RWPE2 (cell line): ENCODE results near the gene SLC18A2.
A peak's percentile ranks its signal among the peaks of the same experiment; 100 is the strongest.

ENCODE experiments used
- ATAC-seq: fragments of 200-7000 bp; cut with Tn5 transposase; 3 replicates; pipeline ENCODE4 v1.9.1; 2021; ENCODE audit warnings: low read depth
- DNase-seq: peaks from one replicate; pipeline ENCODE4 v3.0.0-alpha.2; 2020; ENCODE audit warnings: low spot score
- H3K27ac ChIP-seq: fragments of 450-650 bp; 2 replicates; pipeline ENCODE4 v1.5.1; 2017; ENCODE audit warnings: mild to moderate bottlenecking; ENCODE audit not compliant: poor library complexity, severe bottlenecking
- H3K27me3 ChIP-seq: fragments of 250-450 bp; sonication (Bioruptor Pico); 2 replicates; pipeline ENCODE4 v1.5.1; 2021; ENCODE audit warnings: mild to moderate bottlenecking, moderate library complexity; ENCODE audit not compliant: insufficient read depth, poor library complexity, severe bottlenecking
- H3K36me3 ChIP-seq: fragments of 250-450 bp; sonication (Bioruptor Pico); 2 replicates; pipeline ENCODE4 v1.5.1; 2020; ENCODE audit warnings: low read depth, mild to moderate bottlenecking, moderate library complexity
- H3K4me1 ChIP-seq: fragments of 250-450 bp; sonication (Bioruptor Pico); 2 replicates; pipeline ENCODE4 v1.5.1; 2021; ENCODE audit warnings: mild to moderate bottlenecking, moderate library complexity; ENCODE audit not compliant: insufficient read depth, poor library complexity, severe bottlenecking
- H3K4me3 ChIP-seq: fragments of 250-450 bp; sonication (Bioruptor Pico); 2 replicates; pipeline ENCODE4 v1.5.1; 2021; ENCODE audit warnings: mild to moderate bottlenecking, moderate library complexity; ENCODE audit not compliant: severe bottlenecking
- H3K9me3 ChIP-seq: fragments of 250-450 bp; sonication (Bioruptor Pico); 2 replicates; pipeline ENCODE4 v1.5.1; 2021; ENCODE audit warnings: mild to moderate bottlenecking, moderate library complexity; ENCODE audit not compliant: severe bottlenecking
- CTCF ChIP-seq: fragments of 450-650 bp; IDR thresholded peaks from one replicate; pipeline ENCODE4 v1.5.1; 2017; ENCODE audit warnings: mild to moderate bottlenecking, moderate library complexity; ENCODE audit not compliant: poor library complexity, severe bottlenecking

SLC18A2 gene

GRCh38 chr10:117241541-117242462 is 888 bp downstream of the SLC18A2 start:
- no peak for TF ChIP-seq CTCF
- H3K4me1 ChIP-seq = no peaks in the 10 kb centered on the region
- H3K27me3 ChIP-seq = peaks cover 44% of the 10 kb centered on the region
- DNase-seq = no peak
- no peak overlapping the region for H3K27ac ChIP-seq
- peak overlapping the region; percentile 21 for H3K4me3 ChIP-seq
- H3K36me3 ChIP-seq = no peaks in the 10 kb centered on the region
- H3K9me3 ChIP-seq = no peaks in the 10 kb centered on the region
- peak; percentile 68 for ATAC-seq

- Histone ChIP-seq H3K4me1 (no peaks in the 10 kb centered on the region), H3K27ac (no peak overlapping the region), H3K9me3 (no peaks in the 10 kb centered on the region), H3K36me3 (no peaks in the 10 kb centered on the region), H3K27me3 (peaks cover 44% of the 10 kb centered on the region), H3K4me3 (no peak overlapping the region)
- ATAC-seq = no peak
- no peak for TF ChIP-seq CTCF
- DNase-seq = no peak
Measured at GRCh38 chr10:117242463-117242832, 1.5 kb downstream of the SLC18A2 start.

- no peak for ATAC-seq
- H3K27ac ChIP-seq = no peak overlapping the region
- TF ChIP-seq CTCF = no peak
- DNase-seq = no peak
- H3K27me3 ChIP-seq = peaks cover 19% of the 10 kb centered on the region
- H3K36me3 ChIP-seq = no peaks in the 10 kb centered on the region
- H3K4me1 ChIP-seq = no peaks in the 10 kb centered on the region
- no peaks in the 10 kb centered on the region for H3K9me3 ChIP-seq
- no peak overlapping the region for H3K4me3 ChIP-seq
Measured at GRCh38 chr10:117246997-117247671, 6.2 kb downstream of the SLC18A2 start.

- Histone ChIP-seq H3K4me1 (no peaks in the 10 kb centered on the region), H3K9me3 (no peaks in the 10 kb centered on the region), H3K36me3 (no peaks in the 10 kb centered on the region), H3K4me3 (no peak overlapping the region), H3K27ac (no peak overlapping the region), H3K27me3 (peaks cover 4% of the 10 kb centered on the region)
- TF ChIP-seq CTCF = no peak
- DNase-seq (no peak), ATAC-seq (no peak)
Measured at GRCh38 chr10:117248750-117249465, 8.0 kb downstream of the SLC18A2 start.
